GM19240 (cell line): ENCODE results near the gene EVA1A.

Source experiments
- DNase-seq: peaks from one replicate; pipeline ENCODE4 v3.0.0; 2011; ENCODE audit warnings: low spot score; ENCODE audit not compliant: insufficient read length

EVA1A gene

DNA sequence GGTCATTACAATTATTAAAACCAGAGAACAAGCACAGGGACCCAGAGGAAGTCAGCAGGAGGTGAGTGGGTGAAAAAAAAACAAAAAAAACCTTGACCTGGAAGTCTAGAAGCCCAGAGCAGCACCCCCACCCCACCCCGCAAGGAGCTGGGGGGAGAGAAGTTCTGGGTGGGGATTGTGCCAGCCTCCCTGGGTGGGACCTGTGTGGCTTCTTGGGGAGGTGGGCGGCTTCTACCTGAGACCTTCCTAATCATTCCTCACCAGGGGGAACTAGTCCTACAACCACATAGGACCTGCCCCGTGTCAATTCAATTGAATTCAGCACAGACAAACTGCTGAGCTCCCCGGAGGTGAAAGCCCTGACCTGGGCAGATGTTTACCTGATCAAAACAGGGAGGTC, 17.3 kb downstream of the EVA1A start:
- DNase-seq: no peak

DNA sequence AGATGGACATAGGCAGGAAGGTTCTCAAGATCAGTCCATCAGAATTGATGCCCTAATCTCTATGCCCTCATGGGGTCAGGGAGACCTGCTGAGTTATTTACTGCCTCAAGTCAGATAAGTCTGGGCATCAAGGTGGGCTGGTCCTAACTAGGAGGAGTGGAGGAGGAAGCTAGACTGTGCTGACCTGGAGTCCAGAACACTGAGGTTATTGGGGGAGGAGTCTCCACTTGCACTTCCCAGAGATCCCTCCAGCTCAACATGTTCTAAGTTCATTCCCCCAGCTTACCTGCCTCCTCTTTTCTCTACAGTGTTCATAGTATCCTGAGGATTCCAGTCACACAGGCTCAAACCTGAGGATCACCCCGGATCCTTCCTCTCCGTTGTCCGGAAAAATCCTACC, 19.3 kb downstream of the EVA1A start:
- no peak for DNase-seq

DNA sequence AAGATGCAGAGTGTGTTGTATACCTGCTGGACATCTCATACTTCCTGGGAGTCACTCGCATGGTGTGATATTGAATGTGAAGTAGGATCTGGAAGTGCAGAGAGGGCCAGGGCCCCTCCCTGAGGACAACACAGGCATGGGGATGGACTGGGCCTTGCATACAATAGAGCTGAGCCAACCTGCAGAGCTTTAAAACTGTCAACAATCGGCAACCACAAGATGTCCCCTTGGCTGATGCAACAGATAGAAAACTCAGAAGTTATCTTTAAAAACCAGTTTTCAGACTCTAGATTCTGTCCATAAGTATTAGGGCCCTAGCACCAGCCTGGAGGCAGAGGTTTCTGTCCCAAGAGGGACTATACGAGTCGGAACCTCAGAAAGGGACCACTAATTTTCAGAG, 19.7 kb downstream of the EVA1A start:
- no peak for DNase-seq

DNA sequence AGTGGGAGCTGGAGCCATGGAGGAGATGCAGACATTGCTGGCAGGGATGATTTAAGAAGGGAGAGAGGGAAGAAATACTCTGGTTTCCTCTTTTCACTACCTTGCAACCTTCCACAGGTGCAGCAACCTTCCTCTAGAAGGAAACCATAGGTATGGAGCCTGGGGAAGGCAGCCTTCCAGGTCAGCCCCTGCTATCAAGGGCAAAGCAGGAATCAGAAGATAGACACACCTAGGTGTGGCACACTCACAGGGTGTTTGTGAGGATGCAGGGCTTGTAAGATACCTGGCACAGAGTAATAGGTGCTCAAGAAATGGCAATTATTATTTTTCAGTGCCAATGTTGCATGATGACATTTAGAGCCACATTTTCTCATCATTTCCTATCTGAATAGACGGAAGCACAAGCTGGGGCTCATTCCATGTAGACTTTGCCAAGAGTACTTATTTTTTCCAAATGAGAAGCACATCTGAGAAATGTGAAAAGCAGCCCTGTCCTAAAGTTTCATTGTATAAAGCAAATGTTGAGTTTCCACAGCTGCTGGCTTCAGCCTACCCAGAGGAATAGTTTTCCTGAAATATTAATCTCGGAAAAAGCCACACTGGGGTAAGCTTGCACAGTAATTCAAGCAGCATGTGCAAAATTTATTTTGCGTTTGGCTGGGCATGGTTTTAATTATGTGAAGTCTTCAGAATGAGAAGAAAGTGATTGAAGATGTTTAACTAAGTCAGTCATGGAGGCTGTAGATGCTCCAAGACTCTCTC, 20.6 kb downstream of the EVA1A start:
- DNase-seq: no peak

DNA sequence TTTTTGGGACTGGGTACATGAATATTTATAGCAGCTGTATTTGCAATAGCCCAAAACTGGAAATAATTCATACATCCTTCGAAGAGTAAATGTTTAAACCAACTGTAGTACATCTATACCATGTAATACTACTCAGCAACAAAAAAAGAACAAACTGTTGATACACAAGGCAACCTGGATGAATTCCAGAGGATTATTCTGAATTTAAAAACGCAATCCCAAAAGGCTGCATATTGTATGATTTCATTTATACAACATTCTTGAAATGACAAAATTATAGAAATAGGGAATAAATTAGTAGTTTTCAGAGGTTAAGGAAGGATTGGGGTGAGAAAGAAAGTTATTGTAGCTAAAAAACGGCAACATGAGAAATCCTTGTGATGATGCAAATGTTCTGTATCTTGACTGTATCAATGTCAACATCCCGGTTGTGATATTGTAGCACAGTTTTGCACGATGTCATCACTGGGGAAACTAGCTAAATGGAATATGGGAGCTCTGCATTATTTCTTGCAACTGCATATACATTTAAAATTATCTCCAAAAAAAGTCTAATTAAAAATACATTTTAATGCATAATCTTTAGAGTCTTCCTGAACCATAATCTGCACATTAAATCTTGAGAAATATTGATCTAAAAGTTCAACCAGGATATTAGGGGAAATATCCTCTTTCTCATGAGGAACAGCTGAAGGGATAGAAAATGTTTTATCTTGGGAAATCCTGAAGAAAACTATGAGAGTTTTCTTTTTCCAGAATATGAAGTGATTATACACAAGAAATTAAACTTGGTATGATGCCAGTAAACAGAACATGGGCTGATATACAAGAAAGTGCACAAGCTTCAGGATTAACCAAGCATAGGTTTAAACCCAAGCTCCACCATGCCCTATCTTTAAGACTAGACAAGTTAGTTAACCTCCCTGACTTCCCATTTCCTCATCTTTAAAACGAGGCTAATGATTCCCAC, 21.9 kb downstream of the EVA1A start:
- DNase-seq: no peak

DNA sequence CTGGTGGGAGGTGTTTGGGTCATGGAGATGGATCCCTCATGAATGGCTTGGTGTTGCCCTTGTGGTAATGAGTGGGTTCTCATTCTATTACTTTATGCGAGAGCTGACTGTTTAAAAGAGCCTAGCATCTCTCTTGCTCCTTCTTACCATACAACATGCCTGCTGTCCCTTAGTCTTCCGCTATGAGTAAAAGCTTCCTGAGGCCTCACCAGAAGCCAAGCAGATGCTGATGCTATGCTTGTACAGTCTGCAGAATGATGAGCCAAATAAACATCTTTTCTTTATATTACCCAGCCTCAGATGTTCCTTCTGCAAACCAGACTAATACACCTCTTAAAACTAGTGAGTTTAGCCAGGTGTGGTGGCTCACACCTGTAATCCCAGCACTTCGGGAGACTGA, 23.1 kb downstream of the EVA1A start:
- no peak for DNase-seq

DNA sequence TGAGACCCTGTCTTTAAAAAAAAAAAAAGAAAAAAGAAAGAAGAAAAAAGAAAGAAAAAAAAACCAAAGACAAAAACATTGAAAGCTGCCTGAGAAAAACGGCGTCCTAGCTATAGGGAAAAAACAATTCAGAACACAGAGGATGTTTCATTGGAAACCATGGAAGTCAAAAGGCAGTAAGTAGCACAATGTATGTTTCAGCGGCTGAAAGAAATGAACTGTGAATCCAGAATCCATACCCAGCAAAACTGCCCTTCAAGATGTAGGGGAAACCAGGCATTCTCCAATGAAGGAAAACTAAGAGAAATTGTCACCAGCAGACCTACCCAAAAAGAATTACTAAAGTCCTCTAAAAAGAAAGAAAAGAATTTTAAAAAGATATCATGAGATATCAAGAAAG, 27.6 kb downstream of the EVA1A start:
- no peak for DNase-seq

DNA sequence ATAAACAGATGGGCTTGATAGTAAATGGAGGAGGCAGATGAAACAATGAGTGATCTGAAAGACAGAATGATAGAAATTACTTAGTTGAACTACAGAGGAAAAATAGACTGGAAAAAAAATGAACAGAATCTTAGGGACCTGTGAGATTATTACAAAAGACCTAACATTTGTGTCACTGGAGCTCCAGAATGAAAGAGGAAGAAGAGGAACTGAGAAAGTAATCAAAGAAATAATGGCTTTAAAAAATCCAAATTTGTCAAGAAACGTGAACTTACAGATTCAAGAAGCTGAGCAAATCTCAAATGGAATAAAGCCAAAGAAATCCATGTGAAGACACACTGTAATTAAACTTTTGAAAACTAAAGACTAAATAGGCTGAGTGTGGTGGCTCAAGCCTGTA, 28.3 kb downstream of the EVA1A start:
- no peak for DNase-seq

DNA sequence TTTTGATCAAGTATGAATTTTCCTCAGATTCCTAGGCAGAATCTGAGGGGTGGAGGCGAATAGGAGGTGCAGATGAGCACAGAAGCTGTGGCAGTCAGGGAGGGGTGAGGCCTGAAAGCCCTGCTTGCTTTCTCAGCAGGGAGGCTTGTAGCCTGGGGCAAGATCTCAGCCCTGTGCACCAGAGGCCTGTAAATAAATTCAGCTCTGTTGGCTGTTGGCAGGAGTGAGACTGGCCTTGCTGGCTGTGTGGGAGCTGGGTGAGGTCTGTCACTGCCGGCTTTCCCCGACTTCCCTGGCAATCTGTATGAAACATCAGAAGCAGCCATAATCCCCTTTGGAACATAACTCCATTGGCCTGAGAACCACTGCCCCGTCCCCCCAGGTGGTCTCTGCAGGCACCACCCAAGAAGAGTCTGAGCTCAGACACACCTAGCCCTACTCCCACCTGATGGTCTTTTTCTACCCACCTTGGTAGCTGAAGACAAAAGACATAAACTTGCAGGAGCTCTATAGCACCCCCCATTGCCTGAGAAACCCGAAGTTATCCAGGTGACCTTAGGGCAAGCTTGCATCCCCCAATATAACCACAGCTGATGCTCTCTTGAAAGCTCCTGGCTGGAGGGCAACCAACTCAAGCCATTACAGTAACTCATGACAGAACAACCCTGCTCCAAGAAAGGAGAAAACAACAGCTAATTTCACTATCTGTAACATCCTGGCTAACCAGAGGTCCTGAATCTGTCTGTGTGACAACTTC, 32.3 kb downstream of the EVA1A start:
- DNase-seq: no peak

DNA sequence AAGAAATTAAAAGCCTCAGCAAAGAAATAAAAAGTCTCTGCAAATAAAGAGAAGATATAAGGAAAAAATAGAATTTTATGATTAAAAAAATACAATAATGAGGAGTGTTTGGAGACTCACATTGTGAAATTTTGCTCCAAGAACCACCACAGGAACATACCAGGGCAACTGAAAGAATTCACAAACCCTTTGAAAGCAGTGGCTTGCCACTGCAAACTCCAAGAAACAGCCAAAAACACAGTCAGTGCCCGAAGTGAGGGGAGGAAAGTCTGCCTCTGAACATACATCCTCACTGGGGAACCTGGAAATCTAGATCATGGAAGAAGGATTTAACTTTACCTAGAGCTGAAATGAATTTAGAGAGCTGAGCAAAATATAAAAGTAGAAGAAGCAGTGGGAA, 33.1 kb downstream of the EVA1A start:
- no peak for DNase-seq

DNA sequence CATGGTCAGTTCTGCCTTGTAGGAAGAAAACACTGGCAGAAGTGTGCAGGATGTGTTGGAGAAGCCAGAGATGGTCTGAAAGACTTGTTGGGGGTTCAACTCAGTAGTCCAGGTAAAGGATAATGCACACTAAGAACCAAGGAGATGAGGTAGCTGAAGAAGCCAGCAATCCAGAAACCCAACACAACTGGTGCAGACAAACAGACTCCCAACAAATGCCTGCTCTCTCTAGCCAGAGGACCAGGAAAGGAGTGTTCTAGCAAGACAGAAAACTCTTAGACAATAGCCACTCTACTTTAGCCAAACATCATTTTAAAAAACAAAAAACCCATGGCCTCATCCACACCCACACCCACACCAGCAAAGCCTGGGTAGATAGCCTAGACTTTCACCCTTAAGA, 33.9 kb downstream of the EVA1A start:
- DNase-seq: no peak

DNA sequence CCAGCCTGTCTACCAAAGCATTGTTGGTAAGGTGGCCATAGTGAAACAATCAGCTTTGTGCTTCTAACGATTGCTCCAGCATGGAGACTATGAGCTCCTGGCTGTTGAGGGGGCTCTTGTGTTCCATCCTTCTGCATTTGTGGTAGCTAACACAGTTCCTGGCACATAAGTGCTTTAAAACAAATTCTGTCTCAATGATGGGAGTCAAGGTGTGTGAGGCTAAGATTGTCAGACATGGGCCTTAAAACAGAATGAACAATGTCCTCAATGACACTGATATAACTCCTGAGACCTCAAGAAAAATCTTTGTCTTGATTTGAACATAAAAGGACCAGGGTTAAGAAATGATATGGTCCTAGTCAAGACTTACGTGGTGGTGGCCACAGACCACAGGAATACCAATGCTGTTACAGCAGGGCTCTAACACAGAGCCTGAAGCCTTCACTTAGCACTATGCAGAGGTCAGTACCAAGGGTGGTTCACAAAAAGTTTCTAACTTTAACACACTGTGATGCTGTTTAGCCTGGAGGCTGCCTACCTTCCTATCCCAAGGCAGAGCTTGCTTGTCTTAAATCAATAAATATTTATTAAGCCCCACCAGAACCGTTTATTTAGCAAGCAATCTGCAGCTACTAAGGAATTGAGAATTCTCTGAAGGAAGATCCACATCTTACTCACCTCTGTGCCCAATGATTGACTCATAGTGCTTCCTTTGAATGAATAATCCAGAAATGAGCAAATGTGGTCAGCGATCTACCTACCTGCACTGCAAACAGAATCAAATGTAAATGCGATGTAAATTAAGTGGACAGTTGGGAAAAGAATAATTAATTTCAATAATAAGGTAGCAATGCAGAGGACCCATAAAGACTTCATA, 35.1 kb downstream of the EVA1A start:
- DNase-seq: no peak

DNA sequence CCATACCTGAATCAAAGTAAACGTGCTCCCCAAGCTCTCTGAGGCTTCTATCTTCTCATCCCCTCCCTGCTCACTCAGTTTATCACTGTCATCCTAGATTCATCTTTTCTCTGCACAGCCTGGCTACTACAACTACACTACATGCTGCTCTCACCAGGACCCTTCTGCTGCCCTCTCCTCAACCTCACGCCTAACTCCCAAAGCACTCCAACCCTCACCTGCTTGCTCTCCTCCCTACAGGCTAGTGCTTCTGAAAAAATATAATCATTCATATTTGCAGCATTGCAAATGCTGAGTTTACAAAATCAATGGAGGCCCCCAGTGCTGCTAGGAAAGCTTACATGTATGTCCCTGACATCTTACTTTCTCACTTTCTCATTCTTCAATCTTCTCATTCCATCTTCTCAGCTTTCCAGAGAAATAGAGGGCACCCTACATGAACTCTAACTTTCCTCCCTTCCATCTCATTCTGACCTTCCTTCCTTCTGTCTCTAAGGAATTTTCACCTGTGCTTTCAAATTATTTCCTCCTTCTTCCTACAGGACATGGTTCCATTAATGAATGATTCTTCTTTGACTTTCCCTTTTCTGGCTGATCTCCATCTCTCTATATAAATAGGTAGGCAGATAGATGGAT, 36.3 kb downstream of the EVA1A start:
- no peak for DNase-seq

DNA sequence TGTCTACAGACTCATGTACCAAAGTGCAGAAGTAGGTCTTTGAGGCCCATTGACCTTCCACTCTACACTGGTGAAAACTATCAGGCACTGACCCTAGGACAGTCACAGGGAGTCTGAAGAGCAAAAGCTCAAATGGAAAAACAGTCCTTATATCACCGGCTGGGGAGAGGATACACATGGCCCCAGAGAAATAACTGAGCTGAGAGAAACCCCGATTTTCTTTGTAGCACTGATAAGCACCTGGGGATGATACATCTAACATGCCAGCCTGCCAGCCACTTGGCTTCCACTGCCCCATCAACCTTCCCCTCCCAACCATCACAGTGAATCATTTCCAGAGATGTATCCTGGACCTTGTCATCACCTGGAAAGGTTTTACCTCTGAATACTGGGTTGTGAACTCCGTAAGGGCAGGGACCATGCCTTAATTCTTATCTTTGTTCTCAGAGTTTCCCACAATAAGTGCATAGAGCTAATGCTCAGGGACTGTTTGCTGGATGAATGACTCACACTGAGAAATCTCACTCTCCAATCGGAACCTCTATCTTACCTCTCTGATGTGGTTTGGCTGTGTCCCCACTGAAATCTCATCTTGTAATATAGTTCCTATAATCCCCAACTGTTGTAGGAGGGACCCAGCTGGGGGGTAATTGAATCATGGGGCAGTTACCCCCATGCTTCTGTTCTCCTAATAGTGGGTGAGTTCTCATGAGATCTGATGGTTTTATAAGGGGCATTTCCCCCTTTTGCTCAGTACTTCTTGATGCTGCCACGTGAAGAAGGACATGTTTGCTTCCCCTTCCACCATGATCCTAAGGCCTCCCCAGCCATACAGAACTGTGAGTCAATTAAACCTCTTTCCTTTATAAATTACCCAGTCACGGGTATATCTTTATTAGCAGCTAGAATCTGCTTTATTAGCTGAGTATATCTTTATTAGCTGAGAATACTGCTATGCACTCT, 37.1 kb downstream of the EVA1A start:
- DNase-seq: no peak

DNA sequence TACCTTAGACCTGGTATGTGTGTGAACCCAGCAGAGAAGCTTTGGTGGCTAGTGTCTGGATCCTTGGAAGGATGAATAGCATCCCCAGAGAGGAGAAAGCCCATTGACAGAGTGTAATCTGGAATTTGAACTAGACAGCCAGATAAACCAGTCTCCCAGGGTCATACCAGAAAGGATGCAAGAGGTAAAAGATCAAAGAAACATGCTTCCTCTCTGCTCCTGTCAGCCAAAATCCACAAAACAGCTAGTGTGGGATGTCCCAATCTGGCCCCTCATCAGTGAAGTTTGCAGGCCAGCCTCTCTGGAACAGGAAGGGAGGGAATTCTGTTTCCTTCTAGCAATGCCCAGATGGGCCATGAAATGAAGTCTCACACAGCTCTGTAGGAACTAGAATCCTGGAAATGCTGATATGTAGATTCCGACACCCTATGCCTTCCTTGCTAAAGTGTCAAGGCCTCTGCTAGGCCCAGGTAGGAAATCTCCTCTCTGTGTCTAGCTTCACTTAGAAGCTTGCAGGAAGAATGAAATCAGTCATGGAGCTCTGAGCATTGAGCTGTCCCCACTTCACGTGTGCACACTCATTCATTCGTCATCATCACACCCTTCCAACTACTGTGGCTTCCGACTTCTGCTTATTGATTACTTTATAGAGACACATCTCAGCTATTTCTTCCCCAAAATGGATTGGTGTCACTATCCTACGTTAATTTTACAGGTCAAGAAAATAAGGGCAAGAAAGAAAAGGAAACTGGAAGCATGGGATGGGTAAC, 38.0 kb downstream of the EVA1A start:
- no peak for DNase-seq

DNA sequence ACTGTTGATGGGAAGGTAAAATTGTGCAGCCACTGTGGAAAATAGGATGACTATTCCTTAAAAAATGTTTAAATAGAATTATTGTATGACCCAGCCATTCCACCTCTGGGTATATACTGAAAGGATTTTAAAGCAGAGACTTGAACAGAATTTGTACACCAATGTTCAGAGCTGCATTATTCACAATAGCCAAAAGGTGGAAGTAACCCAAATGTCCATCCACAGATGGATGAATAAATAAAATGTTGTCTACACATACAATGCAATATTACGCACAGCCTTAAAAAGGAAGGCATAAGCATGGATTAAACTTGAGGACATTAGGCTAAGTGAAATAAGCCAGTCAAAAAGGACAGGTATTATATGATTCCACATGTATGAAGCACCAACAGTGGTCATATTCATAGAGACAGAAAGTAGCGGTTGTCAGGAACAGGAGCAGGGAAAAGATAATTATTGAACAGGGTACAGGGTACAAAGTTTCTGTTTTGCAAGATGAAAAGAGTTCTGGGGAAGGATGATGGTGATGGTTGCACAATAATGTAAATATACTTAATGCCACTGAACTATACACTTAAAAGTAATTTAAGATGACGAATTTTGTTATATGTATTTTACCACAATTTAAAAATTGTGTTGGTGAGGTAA, 39.4 kb downstream of the EVA1A start:
- no peak for DNase-seq

DNA sequence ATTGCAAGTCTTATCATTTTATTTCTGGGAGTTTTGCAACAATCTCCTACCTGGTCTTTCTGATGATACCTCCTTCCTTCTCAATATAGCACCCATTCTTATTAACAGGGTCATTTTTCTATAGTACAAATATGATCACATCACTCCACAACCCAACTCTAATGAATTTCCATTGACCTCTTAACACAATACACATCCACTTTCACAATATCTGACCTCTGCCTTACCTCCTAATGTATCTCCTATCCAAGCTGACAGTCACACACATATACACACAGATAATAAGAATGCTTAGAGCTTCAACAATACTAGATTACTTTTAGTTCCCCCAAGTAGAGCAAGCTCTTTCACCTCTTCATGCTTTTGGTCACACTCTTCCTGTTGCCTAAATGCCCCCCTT, 40.9 kb downstream of the EVA1A start:
- no peak for DNase-seq
